Left lung (tissue), 10 donors: Measurements from ENCODE around the gene EN2. TPM values are rescaled to one million over a fixed set of nuclear protein-coding genes. Genes with fewer than 3 reads are reported as not detected.

ENCODE experiments used
- ATAC-seq: fragments of 200-7000 bp; cut with Tn5 transposase; one replicate; pipeline ENCODE4 v1.9.1; 2020; ENCODE audit warnings: moderate library complexity
- DNase-seq, 4 donors: peaks; one replicate each; pipeline ENCODE4 v3.0.0-alpha.2; 2013 to 2020
- H3K27ac ChIP-seq, 2 donors: fragments of 200-600 bp; sonication (generic) in 1 of 2; one replicate each; pipeline versions ENCODE4 v1.5.0 to v1.8.0; 2020 to 2021
- H3K27me3 ChIP-seq, 2 donors: fragments of 200-600 bp; sonication (generic) in 1 of 2; one replicate each; pipeline versions ENCODE4 v1.5.0 to v1.8.0; 2020 to 2021
- H3K36me3 ChIP-seq, 2 donors: fragments of 200-600 bp; sonication (generic) in 1 of 2; one replicate each; pipeline versions ENCODE4 v1.5.0 to v1.8.0; 2020 to 2021
- H3K4me1 ChIP-seq, 2 donors: fragments of 200-600 bp; one replicate each; pipeline ENCODE4 v1.8.0; 2021
- H3K4me3 ChIP-seq, 2 donors: fragments of 200-600 bp; sonication (generic) in 1 of 2; one replicate each; pipeline versions ENCODE4 v1.5.0 to v1.8.0; 2020 to 2021; ENCODE audit warnings: mild to moderate bottlenecking in 1 of 2
- H3K9me3 ChIP-seq, 2 donors: fragments of 200-600 bp; sonication (generic) in 1 of 2; one replicate each; pipeline versions ENCODE4 v1.5.0 to v1.8.0; 2020 to 2021
- CTCF ChIP-seq, 2 donors: fragments of 200-600 bp; sonication (generic) in 1 of 2; IDR thresholded peaks; one replicate each; pipeline versions ENCODE4 v1.5.0 to v1.8.0; 2021; ENCODE audit warnings: antibody characterized with exemption in 2 of 2
- intact Hi-C, 2 donors: fragments of 100-400 bp; cut with DNase I; formaldehyde crosslinking; loops; one replicate each; pipeline versions ENCODE4 v1.11.2 to v1.14.2; 2022
- polyA plus RNA-seq, 6 donors: library from polyadenylated mRNA; unstranded; fragments of 120-200 nt; gene quantifications; one replicate each; pipeline ENCODE4 v1.2.1, GENCODE V29; 2013; ENCODE audit not compliant: insufficient read length in 6 of 6
- total RNA-seq, 2 donors: library from RNA; stranded (reverse); fragmentation: NEBNext Ultra II Directional; extraction: Animal tissue kit (Norgen Biotek cat#: 25700); gene quantifications; one replicate each; pipeline ENCODE4 v1.2.1, GENCODE V29; 2021
- donor health status: DM: no; HTN: yes; CAD: no.
- donor health status: DM: no; HTN: no; CAD: no.

EN2 gene
- total and polyA plus RNA-seq, 8 donors = not detected

DNA sequence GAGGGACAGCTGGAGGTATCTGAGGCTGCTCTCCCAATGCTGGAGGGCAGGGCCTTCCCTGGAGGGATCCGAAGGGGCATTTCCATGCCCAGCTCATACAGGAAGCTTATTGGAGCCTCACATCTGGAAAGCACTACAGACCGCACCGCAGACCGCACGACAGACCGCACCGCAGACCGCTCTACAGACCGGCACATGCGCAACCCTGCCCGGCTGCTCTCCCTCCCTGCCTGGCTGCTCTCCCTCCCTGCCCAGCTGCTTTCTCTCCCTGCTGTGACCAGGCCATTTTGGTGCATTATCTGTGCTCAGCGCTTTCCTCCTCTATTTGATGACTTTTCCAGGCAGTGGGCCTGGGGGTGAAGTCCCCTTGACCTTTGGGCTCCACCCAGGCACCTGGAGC lies 39.6 kb upstream of the EN2 start:
- DNase-seq = peak in 1 of 4 donors; percentile 38
- Histone ChIP-seq H3K27me3 (peaks cover 0 to 64% of the 10 kb centered on the region in 2 donors), H3K27ac (no peak overlapping the region), H3K4me3 (no peak overlapping the region), H3K4me1 (no peaks in the 10 kb centered on the region), H3K36me3 (no peaks in the 10 kb centered on the region), H3K9me3 (no peaks in the 10 kb centered on the region)
- intact Hi-C loops = no loop called here
- TF ChIP-seq CTCF (IDR thresholded peaks at IDR 0.05) = no peak
- ATAC-seq = no peak

- intact Hi-C loops = no loop called here
- H3K36me3 ChIP-seq = no peaks in the 10 kb centered on the region
- TF ChIP-seq CTCF (IDR thresholded peaks at IDR 0.05) = no peak
- no peak for ATAC-seq
- no peaks in the 10 kb centered on the region for H3K9me3 ChIP-seq
- DNase-seq = peak in 1 of 4 donors; percentile 62
- peaks cover 0 to 73% of the 10 kb centered on the region in 2 donors for H3K27me3 ChIP-seq
- no peak overlapping the region for H3K4me3 ChIP-seq
- no peaks in the 10 kb centered on the region for H3K4me1 ChIP-seq
- H3K27ac ChIP-seq = no peak overlapping the region
Measured at GRCh38 chr7:155418941-155419755, 38.8 kb upstream of the EN2 start.

DNA sequence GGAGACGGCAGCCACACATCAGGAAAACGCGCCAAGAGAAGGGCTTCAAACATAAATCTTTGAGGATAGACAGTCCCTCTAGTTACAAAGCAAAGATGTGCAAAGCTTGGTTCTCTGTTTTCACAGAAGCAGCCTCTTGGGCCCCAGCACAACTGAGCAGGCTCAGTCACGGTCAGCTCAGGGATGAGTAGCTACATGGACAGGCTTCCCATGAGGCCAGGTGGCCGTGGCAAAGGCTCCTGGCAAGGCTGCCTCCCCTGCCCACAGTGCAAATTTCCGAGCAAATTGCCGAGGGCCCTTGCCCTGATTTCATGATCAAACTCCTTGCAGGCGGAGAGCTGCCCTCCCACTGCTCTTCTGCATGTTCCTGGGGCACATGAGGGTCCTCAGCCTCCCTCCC lies 37.8 kb upstream of the EN2 start:
- Histone ChIP-seq H3K4me3 (no peak overlapping the region), H3K27me3 (peaks cover 0 to 80% of the 10 kb centered on the region in 2 donors), H3K27ac (no peak overlapping the region), H3K36me3 (no peaks in the 10 kb centered on the region), H3K4me1 (no peaks in the 10 kb centered on the region), H3K9me3 (no peaks in the 10 kb centered on the region)
- no peak for ATAC-seq
- DNase-seq = peak in 1 of 4 donors; percentile 28
- TF ChIP-seq CTCF (IDR thresholded peaks at IDR 0.05) = no peak
- intact Hi-C loops = no loop called here

GRCh38 chr7:155422151-155422550 lies 35.8 kb upstream of the EN2 start:
- no peak for ATAC-seq
- Histone ChIP-seq H3K27me3 (peaks cover 0 to 94% of the 10 kb centered on the region in 2 donors), H3K4me3 (no peak overlapping the region), H3K9me3 (no peaks in the 10 kb centered on the region), H3K36me3 (no peaks in the 10 kb centered on the region), H3K27ac (no peak overlapping the region), H3K4me1 (no peaks in the 10 kb centered on the region)
- peak in 1 of 4 donors; percentile 58 for DNase-seq
- intact Hi-C loops = no loop called here
- TF ChIP-seq CTCF (IDR thresholded peaks at IDR 0.05) = no peak

- peaks cover 0 to 94% of the 10 kb centered on the region in 2 donors for H3K27me3 ChIP-seq
- no peaks in the 10 kb centered on the region for H3K4me1 ChIP-seq
- ATAC-seq (no peak), DNase-seq (peak in 1 of 4 donors; percentile 39)
- no peak overlapping the region for H3K4me3 ChIP-seq
- no peaks in the 10 kb centered on the region for H3K9me3 ChIP-seq
- intact Hi-C loops = no loop called here
- no peak for TF ChIP-seq CTCF (IDR thresholded peaks at IDR 0.05)
- no peak overlapping the region for H3K27ac ChIP-seq
- H3K36me3 ChIP-seq = no peaks in the 10 kb centered on the region
Measured at GRCh38 chr7:155422599-155423336, 35.2 kb upstream of the EN2 start.
